Measurements from ENCODE around the gene CDADC1.

Gene CDADC1

GRCh38 chr13:49235856-49236431 lies 11.8 kb upstream of the CDADC1 start:
- H3K4me3 ChIP-seq (ENCODE audit: low read depth, low read length) = no peak overlapping the region
- TF ChIP-seq CTCF (IDR thresholded peaks at IDR 0.05; ENCODE audit: borderline replicate concordance, insufficient read depth, low read depth, low read length) = no peak

- no peak overlapping the region for H3K4me3 ChIP-seq (ENCODE audit: low read depth, low read length)
- TF ChIP-seq CTCF (IDR thresholded peaks at IDR 0.05; ENCODE audit: borderline replicate concordance, insufficient read depth, low read depth, low read length) = no peak
These were observed 9.1 kb upstream of the CDADC1 start for GRCh38 chr13:49238621-49239020.

- peak; percentile 56 for TF ChIP-seq CTCF (IDR thresholded peaks at IDR 0.05; ENCODE audit: borderline replicate concordance, insufficient read depth, low read depth, low read length)
- no peak overlapping the region for H3K4me3 ChIP-seq (ENCODE audit: low read depth, low read length)
These were observed 7.7 kb upstream of the CDADC1 start for GRCh38 chr13:49240017-49240416.

GRCh38 chr13:49241296-49241695 lies 6.4 kb upstream of the CDADC1 start:
- no peak for TF ChIP-seq CTCF (IDR thresholded peaks at IDR 0.05; ENCODE audit: borderline replicate concordance, insufficient read depth, low read depth, low read length)
- no peak overlapping the region for H3K4me3 ChIP-seq (ENCODE audit: low read depth, low read length)

- H3K4me3 ChIP-seq (ENCODE audit: low read depth, low read length) = no peak overlapping the region
- TF ChIP-seq CTCF (IDR thresholded peaks at IDR 0.05; ENCODE audit: borderline replicate concordance, insufficient read depth, low read depth, low read length) = no peak
These were observed 2.6 kb upstream of the CDADC1 start for GRCh38 chr13:49245101-49245500.

- peak overlapping the region; percentile 93 for H3K4me3 ChIP-seq (ENCODE audit: low read depth, low read length)
- no peak for TF ChIP-seq CTCF (IDR thresholded peaks at IDR 0.05; ENCODE audit: borderline replicate concordance, insufficient read depth, low read depth, low read length)
These were observed 679 bp upstream of the CDADC1 start for GRCh38 chr13:49246850-49247642.

- H3K4me3 ChIP-seq (ENCODE audit: low read depth, low read length) = peak overlapping the region; percentile 93
- TF ChIP-seq CTCF (IDR thresholded peaks at IDR 0.05; ENCODE audit: borderline replicate concordance, insufficient read depth, low read depth, low read length) = peak; percentile 12; the same call in 1 of the 2 replicates
These were observed 887 bp downstream of the CDADC1 start for GRCh38 chr13:49248622-49249002.
